NCI-H226 (cell line): ENCODE results near the gene CDCA5.

Experiments
- DNase-seq: peaks from one replicate; pipeline ENCODE4 v3.0.0-alpha.2; 2015

Gene CDCA5

DNA sequence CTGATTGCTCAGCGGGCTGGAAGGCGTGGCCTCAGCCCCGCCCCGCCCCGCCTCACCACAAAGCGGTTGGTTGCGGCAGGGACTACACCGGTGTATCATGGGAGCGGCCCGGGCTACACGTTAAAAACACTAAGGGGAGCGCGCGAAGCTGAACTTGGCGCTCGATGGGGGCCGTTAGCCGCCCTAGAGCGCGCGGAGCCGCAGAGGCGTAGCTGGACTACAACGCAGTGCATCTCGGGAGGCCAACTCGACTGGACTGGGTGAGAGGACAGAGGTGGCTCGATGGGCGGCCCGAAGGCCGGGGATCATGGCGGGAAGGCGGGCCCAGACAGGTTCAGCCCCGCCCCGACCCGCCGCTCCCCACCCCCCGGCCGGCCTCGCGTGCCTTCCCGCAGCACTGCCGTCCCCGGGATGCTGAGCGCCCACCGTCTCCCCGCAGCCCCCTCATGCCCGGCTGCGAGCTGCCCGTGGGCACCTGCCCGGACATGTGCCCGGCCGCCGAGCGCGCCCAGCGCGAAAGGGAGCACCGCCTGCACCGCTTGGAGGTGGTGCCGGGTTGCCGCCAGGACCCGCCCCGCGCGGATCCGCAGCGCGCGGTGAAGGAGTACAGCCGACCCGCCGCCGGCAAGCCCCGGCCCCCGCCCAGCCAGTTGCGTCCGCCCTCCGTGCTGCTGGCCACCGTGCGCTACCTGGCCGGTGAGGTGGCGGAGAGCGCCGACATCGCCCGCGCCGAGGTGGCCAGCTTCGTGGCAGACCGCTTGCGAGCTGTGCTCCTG is 42.8 kb downstream of the CDCA5 start, which contains the start of gene SAC3D1:
SAC3D1 (plus strand) TSS at position 364 of the 776 bp plus-strand sequence; CDS start at position 447, 83 bp downstream.
- DNase-seq = peak; percentile 97

DNA sequence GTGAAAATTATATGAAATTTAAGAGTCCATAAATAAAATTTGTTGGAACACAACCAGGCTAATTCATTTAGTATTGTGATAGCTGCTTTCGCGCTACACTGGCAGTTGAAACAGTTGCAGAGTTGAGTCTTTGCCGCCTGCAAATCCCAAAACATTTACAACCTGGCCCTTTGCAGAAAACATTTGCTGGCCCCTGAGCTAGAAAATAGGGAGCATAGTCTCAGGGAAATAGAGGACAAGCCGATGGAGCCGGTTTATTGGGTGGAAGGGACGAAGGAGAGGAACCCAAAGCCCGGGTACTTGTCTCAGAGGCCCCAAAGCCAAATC is 43.4 kb downstream of the CDCA5 start:
- DNase-seq = no peak

DNA sequence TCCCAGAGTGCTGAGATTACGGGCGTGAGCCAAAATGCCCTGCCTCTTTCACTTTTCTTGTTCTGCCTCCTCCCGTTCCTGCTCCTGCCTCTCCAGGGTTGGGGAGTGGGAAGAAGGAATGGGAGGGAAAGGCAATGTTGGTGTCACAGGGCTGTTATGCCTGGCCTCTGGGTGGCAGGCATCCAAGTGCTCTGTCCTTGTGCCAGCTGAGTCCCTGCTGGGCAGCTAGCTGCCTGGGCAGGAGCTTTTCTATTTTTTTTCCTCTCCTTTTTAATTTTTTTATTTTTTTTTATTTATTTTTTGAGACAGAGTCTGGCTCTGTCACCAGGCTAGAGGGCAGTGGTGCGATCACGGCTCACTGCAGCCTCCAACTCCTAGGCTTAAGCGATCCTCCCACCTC is 46.9 kb downstream of the CDCA5 start:
- DNase-seq = no peak

DNA sequence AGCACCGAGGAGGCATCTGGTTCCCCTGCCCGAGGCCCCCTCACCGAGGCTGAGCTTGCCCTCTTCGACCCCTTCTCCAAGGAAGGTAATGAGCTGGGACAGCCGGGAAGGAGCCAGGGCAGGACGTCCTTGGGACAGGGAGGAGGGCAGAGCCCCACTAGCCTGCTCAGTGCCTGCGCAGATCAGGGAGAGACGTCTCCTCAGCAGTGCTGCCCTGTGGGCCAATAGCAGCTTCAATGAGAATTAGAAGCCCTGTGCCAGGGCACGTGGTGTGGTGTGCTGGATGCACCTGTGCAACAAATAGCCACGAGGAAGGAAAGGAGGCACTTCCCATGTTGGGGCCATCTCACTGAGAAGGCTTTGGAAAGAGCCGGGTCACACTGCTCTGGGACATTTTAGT is 48.3 kb downstream of the CDCA5 start:
- no peak for DNase-seq

DNA sequence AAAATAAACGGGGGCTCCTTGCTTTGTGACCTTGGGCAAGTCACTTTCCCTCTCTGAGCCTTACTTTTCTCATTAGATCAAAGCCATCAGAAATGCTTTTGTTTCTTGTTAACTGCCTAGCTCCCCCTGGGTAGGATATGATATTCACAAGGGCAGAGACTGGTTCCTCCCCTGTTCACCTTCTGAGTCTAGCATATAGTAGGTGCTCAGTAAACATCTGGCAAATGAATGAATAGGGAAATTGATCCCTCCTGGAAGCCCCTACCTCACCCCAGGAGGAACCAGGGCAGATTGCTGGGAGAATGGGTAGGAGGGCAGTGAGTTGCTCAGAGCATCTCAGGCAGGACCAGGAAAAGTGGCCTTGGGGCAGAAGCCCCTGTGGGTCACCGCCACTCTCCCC is 49.4 kb downstream of the CDCA5 start:
- DNase-seq = no peak

DNA sequence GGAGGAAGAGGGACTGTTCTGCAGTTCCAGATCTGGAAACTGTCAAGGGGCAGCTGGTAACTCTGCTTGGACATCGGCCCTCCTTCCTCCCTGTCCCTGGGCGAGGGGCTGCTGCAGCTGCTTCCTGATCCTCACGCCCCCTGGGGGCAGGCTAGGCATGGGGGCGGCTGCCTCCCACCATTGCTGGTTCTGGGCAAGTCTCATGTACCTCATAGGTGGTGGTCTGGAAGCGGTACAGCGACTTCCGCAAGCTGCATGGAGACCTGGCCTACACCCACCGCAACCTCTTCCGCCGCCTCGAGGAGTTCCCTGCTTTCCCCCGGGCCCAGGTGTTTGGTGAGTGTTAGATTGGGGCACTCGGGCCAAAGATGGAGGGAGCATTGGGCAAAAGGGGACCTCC is 51.6 kb downstream of the CDCA5 start:
- DNase-seq = no peak
